ENCODE data around the gene MME.

MME gene

DNA sequence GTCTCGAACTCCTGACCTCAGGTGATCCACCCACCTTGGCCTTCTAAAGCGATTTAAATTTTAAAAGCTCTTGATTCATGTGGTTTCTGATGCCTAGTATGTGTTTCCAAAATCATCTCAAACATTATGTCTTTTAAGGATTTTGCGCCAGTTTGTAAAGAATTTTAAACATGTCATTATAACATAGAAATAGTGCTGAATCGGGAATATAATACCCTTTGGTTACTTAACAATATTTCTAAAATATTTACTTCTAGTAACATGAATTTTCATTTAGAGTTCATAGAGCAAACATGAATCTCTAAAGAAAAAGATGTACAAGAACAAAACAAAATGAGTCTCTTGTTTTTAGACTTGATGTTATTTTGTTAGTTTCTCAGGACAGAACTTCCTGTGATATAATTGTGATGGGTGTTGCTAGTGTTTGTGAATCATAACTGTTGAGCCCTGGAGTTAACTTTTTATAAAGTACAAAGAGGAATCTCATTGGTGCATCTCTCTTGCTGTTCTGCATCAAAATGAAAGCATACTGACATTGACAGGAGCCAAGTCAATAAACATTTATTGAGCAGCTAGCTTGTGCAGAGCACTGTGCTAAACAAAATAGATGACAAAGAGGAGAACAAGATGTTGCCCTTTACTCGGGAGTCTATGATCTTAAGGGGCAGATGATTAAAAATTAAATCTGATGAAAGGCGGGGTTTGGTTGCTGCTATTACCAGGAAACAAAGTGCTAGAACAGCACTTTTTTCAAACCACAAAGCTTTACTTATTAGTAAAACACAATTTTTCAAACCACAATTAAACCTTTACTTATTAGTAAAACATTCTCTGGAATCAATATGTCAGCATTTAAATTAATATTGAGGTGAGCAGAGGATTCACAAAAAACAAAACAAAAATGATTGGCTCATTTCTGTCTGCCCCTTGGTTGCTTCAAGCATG, 73.4 kb downstream of the MME start:
- no peak for DNase-seq

DNA sequence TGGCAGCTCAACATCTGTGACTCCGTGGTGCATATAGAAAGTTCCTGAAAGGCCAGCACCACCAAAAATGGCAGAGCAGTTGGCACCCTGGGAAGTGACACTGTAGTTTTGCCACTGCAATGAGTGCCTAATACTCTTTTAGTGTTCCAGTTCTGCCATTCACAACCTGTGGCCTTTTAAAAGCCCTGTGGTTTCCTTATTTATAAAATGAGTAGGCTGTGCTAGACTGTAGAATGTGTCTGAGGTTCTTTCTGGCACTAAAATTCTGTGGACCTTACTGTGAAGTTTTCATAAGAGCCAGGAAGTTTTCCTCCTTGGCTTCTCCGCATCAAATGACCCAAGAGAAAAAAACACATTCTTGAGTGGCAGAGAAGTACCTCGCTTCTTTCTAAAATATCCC, 74.1 kb downstream of the MME start:
- no peak for DNase-seq

DNA sequence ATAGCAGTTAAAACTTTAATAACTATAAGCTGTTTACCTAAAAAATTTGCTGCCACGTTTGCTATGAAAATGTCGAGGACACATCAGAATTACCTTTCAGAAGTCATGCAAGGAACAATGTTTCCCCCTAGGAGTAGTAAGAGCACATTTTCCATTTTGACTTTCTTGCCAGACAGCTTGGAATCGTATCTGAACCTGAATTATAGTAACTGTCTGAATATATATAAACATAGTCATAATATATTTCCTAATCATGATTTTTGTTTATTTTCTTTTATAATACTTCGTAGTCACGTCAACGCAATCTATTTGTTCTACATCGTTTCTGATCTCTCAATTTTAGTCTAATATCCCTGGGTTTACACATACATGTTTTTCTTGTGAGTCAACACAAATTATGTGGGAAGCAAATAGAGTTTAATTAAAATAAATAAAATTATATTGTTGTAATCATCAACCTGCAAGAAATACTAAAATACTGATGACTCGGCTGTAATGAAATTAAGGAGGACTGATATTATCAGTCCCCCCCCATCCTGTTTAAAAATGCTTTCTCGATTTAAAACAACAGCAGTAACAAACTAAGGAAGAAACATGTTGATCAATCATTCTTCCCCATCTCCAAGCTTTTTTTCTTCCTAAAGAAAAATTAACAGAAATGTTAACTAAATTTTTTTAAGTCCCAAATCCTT, 78.4 kb downstream of the MME start:
- DNase-seq, result no peak

DNA sequence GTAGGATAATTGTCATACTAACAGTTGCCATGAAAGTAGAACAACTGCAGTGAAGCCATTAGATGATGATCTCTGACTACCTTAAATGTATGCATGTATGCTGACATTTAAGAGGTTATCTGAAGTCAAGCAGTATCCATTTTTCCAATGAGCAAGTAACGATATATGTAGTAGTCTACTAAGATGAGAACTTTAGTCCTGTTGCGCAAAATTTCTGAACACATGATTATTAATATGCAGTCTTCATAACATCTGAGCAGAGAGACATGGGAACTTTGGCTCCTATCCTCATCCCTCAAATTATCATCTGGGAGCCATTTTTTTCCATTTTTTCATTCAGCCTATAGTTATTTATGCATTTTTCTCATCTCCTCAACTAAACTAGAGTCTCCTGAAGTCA, 79.2 kb downstream of the MME start:
- no peak for DNase-seq

DNA sequence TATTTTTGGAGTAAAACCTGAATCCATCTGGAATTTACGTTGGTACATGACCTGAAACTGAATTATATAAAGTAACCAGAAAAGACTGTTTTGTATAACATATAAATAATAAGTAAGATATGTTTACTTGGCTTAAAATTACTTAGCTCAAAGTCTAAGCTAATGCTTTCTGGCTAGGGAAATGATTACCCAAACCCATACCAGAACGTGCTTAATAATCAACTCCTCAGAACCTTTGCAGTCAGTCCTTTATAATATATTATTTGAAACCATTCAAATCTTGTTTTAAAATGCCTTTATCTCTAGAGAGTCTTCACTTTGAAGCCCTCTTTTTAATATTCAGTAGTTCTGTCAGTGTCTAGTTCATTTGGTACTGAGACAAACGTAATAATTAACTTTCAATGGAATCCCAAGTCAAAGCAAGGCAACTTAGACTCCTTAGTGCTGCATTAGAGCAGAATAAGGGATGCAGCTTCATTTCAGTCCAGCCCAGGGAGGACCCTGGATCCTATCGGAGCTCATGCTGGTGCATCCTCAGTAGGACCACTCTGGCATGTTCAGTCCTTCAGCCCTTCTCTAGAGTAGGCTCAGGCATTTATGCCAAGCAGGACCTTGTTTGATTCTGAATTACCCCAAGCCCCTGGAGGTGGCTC, 81.6 kb downstream of the MME start:
- no peak for DNase-seq

DNA sequence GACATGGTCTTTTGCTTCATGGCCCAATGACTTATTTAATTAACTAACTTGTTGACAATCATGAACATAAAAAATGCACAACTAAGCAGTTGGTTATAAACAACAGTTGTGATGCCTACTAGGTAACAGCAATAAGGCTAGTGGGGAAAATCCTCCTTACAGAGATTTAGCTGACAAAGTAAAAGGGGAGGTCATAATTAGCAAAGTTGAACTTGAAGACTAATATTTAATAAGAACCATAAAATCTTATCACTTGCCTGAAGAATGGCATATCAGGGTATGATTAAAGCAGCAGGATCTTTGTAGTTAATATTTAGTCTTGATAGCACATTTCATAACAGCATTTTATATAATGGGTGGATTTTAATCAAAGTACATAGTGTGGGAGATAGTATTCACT, 84.2 kb downstream of the MME start:
- DNase-seq, result no peak

DNA sequence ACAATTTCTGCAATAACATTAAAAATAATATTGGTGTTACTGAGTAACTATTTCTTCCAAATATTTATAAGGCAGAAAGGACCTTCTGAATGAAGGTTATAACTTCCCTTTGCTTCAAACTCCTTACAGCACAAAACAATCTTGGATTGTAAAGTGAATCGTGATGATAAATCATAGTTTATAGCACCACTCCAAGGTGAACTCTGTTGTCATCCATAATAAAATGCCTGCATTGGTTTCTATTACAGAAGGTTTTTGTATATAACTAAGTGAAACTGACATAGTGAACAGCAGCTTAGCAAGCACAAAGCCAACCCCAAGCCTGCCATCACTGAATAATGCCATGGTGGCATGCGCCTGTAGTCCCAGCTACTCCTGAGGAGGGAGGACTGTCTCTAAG, 86.3 kb downstream of the MME start:
- DNase-seq, result no peak

DNA sequence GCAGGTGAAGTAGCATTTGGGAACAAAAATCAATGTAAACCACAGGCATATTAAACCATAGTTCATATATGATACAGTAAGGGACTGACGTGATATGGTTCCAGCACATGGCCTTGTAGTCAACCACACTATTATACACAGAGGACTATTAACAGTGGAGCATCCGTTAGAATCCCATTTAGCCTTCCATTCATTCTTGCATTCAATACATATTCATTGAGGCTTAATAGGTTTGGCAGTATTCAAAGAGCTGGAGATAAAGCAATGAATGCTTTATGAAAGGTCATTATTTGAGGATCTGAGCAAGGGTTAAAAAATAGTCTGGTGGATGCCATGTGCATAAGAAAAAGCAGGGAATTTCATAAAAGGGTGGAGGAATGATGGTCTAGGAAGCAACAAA, 89.1 kb downstream of the MME start:
- no peak for DNase-seq

DNA sequence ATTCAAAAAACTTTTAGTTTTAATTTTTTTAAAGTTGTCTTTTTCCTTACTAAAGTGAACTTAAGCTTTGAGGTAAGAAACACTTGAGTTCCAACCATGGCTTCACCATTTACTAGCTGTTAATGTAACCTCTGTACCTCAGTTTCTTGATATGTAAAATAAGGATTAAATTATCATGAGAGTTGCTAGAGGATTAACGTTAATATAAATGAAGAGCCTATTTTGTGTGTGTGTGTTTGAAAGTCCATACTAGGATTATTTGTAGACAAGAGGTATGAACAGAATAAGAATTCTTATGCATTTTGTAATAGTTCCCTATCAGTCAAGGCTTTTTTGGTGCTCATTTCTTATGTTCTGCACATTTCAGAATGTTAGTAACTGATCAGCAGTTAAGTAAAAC, 93.7 kb downstream of the MME start:
- no peak for DNase-seq

DNA sequence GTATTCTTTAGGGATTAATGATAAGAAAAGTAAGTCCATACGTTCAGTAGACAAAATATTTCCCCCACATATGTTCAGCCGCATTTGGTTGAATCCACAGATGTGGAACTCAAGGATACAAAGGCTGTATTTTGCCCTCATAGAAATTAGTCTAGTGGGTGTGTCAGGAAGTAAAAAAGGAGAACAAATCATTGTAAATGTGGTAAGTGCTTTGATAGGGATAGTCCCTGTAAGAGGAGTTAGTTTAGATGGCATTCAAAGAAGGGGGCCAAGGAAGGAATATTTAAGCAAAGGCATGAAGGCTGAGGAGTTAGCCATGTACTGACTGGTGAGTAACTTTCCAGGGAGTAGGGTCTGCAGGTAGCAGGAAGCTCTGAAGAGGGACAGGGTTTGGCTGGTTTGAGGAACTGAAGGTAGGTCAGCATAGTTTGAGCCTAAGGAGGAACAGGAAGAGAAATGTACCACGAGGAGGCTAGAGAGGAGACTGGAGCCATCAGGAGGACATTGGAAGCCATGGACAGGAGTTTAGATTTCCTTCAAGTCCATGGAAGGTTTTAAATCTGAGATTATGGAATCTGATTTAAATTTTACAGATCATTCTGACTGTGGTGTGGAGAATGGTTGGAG, 98.8 kb downstream of the MME start:
- DNase-seq, result no peak

DNA sequence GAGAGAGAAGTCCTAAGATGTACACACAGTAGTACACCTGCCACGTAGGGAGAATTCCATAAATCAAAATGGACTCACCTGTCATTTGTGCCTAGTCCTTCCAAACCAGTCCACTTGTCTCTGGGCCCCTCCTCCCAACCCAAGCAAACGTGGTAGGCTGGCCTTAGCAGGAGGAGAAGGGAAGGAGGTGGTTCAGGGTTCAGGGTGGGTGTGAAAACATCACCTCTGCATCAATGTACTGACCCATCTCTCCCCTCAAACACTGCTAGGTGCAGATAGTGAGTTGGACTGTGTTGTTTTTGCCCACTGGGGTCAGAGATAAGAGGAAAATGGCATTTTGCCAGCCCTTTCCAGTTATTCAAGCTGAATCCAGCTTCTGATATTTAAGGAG, 99.3 kb downstream of the MME start:
- no peak for DNase-seq

DNA sequence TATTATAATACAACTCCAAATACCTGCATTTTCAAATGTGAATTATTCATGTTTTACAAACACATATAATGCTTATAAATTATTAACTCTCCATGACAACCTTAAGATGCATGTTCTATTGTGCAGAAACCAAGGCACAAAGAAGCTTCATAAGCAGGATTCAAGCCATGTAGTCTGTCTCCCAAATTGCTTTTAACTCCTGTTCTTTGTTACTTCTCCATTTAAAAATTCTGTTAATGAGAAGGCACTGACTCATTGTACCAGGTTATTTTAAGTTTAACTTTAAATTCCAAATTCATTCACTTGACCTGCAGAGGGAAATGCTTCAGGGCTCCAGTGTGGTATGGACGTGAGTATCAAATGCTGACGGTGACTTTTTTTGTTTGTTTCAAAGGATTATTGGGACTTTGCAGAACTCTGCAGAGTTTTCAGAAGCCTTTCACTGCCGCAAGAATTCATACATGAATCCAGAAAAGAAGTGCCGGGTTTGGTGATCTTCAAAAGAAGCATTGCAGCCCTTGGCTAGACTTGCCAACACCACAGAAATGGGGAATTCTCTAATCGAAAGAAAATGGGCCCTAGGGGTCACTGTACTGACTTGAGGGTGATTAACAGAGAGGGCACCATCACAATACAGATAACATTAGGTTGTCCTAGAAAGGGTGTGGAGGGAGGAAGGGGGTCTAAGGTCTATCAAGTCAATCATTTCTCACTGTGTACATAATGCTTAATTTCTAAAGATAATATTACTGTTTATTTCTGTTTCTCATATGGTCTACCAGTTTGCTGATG, 100.0 kb downstream of the MME start:
- DNase-seq, result no peak

DNA sequence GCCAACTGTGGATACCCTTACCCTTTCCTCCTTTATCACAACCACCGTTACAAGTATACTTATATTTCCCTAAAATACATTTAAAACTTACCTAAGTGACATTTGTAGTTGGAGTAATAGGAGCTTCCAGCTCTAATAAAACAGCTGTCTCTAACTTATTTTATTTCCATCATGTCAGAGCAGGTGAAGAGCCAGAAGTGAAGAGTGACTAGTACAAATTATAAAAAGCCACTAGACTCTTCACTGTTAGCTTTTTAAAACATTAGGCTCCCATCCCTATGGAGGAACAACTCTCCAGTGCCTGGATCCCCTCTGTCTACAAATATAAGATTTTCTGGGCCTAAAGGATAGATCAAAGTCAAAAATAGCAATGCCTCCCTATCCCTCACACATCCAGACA, 102.3 kb downstream of the MME start:
- DNase-seq, result no peak

DNA sequence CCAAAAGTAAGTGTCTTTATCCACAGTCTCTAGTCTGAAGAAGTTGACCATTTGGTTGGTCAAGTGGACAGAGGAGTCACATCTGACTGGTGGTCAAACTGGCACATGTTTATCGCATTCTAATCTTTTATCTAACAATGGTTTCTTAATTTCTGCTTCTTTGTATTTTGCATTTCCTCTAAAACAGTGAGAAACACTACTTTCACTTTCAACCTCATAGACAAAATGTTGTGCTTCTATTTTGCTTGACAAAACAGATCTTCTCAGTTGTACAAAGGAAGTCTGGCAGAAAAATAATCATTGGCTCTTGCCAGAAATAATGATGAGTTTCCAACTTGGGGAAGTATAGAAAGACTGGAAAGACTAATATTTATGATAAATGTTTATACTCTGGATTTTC, 103.9 kb downstream of the MME start:
- no peak for DNase-seq

DNA sequence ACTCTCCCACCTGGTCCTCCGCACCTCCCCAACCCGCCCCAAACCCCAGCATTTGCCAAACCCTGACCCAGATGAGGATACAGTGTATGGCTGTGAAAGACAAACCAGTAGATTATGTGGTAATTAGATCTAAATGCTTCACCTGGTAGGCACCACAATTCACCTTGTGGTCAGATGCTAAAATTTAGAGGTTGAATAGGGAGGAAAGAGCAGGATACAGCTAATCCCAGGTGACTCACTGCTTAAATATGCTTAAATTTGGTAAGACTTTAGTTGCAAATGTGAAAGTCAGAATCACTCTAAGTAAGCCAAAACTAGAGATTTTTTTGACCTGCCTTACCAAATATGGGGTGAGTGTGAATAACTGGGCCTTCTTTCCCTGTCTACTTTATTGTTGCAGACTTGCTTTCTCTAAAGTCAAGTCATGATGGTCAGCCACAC, 105.5 kb downstream of the MME start:
- no peak for DNase-seq

DNA sequence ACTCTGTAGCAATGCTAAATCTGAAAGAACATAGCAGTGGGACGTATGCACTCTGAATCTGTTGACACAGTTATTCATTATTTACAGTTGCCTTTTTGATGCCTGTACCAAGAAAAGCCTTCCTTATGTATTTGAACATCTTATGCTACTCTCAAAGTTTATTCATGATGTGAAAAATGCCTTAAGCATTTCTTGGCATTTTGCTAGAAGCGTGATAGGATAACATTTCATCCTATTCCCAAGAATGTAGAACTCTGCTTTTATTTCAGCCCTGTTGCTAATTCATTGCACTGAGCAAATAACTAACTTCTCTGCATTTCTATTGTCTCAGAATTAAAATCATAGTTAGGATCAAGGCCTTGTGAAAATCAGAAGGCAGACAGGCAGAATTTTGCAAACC, 107.9 kb downstream of the MME start:
- DNase-seq, result no peak

DNA sequence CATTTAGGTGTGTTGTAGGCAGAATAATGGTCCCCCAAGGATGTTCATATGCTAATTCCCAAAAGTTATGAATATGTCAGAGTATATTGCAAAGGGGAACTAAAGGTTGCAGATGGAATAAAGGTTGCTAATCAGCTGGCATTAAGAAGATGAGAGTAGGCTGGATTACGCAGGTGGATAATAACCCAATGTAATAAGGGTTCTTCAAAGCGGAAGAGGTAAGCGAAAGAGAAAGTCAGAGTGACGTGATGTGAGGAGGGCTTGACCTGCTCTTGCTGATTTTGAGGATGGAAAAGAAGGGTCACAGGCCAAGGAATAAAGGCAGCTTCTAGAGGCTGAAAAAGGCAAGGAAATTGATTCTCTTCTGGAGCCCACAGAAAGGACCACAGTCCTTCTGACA, 109.4 kb downstream of the MME start:
- no peak for DNase-seq

DNA sequence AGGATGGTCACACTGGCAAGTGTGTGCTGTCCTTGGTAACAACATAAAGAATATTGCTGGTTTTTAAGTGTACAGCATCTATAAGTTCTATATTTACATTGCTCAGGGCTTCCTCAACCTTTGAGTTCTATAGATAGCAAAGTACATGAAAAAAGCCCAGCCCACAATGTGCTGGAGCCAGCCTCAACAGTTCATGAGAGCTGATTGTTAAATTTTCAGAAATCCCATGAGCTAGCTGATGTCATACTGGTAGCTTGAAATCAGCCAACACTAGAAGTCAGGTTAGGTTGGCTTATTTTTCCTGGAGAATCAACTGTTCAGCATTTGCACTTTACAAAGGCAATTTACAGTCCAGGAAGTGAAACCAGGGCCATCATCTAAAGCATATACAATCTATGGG, 110.6 kb downstream of the MME start:
- no peak for DNase-seq

DNA sequence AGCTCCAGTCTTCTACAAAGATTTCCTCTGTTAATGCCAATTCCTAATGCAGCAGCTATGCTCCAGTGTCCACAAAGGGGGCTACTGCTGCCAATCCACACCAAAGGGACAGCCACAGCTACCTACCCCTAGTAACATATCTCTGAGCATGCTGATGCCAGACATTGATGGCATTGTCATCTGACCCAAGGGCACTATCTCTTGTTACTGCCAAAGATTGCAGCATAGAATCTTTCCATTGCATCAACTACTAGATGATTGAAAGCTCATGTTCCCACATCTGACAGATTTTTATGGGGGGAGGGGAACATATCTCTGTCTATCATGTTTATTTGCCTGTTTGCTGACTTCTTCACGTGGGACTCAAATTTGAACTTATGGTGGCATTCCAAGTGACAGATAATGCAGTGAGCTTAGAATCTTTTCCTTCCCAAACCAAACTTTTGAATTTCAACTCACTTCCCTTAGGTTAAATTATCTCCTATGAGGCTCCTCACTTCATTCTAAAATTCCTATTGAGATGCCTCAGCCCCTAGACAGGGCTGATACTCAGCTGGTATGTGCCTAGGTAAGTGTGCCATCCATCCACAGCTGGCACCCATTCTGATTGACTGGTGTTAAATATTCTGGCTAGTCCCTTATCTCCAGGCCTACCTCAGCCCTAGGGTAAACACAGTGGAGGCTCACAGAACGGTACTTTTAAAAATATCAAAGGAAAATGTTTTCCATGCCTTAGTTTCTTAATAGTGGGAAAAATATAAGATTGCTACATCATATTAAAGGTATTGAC, 113.0 kb downstream of the MME start:
- DNase-seq, result no peak

DNA sequence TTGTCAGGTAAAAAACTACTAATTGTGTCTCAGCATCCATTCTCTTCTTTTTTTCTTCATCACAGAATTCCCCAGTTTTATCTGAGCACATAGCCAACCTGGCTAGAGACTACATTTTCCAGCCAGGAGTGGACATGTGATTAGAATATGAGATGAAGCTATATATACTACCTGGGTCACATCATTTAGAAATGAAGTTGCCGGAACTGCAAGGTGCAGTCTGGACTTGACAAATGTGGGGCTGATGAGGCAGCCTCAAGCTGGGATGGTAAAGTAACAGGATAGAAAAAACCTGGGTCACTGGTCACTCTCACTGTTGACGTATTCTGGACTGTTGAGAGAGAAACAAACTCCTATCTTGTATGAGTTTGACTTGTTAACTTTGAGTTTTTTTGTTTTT, 113.7 kb downstream of the MME start:
- no peak for DNase-seq
